IMR-90 (cell line): ENCODE data around the gene ANTXR1. TPM values are rescaled to one million over a fixed set of nuclear protein-coding genes. Genes with fewer than 3 reads are reported as not detected.

Source experiments
- CTCF ChIP-seq: conservative IDR thresholded peaks from 2 replicates; pipeline ENCODE4 v1.5.1; 2012; ENCODE audit warnings: mild to moderate bottlenecking, low read depth, low read length, improper control_type of control experiment
- polyA plus RNA-seq, 3 experiments: library from polyadenylated mRNA; depleted of rRNA; stranded (reverse); fragments of >200 nt; gene quantifications; 2 replicates each; pipeline ENCODE4 v1.2.3, GENCODE V29; 2012; ENCODE audit warnings: low replicate concordance in 1 of 3
- total RNA-seq: library from RNA; depleted of rRNA; stranded (reverse); fragments of >200 nt; gene quantifications from 2 replicates; pipeline ENCODE4 v1.2.3, GENCODE V29; 2012

Gene ANTXR1
- total and polyA plus RNA-seq, 2 of the 4 experiments (the other 2 are of a cell fraction), result 27.2 to 36.9 TPM

GRCh38 chr2:69012310-69013141 lies 453 bp upstream of the ANTXR1 start (continued):
- TF ChIP-seq CTCF, result peak; percentile 78
